AG09309 (cell line): ENCODE data around the gene LRRC26.

ENCODE experiments used
- DNase-seq: peaks from one replicate; pipeline ENCODE4 v3.0.0-alpha.2; 2010; ENCODE audit warnings: low read depth
- H3K4me3 ChIP-seq: 2 replicates; pipeline ENCODE4 v1.5.1; 2011; ENCODE audit warnings: mild to moderate bottlenecking, low read depth, low read length, moderate library complexity; ENCODE audit not compliant: control insufficient read depth
- TF ChIP-seq, protein P1 (sequence below): IDR thresholded peaks from 2 replicates; pipeline ENCODE4 v1.5.1; 2011; ENCODE audit warnings: mild to moderate bottlenecking, low read depth, low read length, inconsistent platforms; ENCODE audit not compliant: insufficient read depth, control insufficient read depth; ENCODE audit errors: missing control alignments

LRRC26 gene

DNA sequence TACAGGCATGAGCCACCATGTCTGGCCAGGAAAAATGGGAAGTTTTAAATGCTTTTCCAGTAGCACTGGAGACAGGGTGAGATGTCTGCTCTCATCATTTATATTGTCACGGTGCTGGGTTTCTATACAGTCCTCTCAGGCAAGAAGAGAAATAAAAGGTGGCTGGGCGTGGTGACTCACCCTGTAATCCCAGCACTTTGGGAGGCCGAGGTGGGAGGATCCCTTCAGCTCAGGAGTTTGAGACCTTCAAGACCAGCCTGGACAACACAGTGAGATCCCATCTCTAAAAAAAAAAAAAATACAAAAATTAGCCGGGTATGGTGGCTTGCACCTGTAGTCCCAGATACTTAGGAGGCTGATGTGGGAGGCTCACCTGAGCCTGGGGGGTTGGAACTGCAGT lies 35.7 kb downstream of the LRRC26 start:
- TF ChIP-seq, protein P1, sequence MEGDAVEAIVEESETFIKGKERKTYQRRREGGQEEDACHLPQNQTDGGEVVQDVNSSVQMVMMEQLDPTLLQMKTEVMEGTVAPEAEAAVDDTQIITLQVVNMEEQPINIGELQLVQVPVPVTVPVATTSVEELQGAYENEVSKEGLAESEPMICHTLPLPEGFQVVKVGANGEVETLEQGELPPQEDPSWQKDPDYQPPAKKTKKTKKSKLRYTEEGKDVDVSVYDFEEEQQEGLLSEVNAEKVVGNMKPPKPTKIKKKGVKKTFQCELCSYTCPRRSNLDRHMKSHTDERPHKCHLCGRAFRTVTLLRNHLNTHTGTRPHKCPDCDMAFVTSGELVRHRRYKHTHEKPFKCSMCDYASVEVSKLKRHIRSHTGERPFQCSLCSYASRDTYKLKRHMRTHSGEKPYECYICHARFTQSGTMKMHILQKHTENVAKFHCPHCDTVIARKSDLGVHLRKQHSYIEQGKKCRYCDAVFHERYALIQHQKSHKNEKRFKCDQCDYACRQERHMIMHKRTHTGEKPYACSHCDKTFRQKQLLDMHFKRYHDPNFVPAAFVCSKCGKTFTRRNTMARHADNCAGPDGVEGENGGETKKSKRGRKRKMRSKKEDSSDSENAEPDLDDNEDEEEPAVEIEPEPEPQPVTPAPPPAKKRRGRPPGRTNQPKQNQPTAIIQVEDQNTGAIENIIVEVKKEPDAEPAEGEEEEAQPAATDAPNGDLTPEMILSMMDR = no peak
- no peak for DNase-seq
- H3K4me3 ChIP-seq = no peak overlapping the region

DNA sequence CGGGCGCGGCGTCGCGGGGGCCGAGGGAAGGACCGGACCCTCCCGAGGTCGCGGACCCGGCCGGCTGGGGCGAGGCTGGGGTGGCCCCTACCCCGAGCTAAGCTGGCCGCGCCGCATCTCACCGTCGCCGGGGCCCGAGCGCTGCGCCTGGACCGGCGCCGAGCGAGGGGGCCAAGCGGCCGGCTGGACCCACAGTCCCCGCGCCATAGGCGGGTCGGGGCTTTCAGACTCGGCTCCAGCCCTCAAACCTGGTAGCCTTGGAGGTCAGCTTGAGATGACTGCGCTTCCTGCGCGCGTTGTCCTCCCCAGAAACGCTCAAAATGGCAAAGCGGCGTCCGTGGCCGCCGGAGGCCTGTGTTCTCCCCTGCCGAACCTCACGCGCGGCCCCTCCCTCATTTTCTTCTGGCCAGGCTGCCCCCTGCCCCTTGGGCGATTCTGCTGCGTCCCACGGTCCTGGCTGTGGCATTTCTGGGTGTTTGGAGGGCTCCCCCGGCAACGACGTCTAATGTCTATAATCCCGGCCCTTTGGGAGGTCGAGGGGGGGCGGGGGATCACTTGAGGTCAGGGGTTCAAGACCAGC lies 39.6 kb downstream of the LRRC26 start:
- no peak for DNase-seq
- TF ChIP-seq, protein P1 = no peak
- peak overlapping the region; percentile 91 for H3K4me3 ChIP-seq

DNA sequence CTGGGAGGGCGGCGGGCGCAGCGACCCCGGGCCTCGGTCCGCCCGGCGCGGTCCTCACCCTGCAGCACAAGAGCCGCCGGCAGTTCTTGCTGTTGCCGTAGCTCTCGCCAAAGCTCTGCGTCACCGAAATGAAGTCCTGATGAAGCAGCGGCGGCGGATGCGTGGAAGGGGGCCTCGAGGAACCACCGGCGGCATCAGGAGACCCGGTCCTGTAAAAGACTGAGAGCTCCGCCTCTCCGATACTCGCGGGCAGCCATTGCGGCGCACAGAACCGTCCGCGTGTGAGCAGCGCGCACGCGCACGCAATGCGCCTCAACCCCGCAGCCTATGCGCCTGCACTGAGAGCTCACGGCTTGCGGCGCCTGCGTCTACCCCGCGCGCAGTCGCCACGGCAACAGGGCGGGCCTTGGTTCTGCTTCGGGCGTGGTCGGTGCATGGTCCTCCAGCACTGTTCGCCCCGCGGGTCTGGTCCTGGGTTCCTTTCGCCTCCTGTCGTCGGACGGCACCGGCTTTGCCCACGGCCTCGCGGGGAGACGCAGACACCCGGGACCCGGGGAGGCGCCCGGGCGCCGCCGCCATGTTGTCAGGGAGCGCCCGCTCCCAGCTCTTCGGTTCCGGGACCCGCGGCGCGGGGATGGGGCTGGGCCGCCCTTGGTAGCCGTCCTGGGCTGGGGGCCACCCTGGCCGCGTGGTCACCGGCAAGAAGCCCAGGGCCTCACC lies 40.2 kb downstream of the LRRC26 start:
- peak; percentile 64 for DNase-seq
- peak overlapping the region; percentile 91 for H3K4me3 ChIP-seq
- TF ChIP-seq, protein P1 = no peak

DNA sequence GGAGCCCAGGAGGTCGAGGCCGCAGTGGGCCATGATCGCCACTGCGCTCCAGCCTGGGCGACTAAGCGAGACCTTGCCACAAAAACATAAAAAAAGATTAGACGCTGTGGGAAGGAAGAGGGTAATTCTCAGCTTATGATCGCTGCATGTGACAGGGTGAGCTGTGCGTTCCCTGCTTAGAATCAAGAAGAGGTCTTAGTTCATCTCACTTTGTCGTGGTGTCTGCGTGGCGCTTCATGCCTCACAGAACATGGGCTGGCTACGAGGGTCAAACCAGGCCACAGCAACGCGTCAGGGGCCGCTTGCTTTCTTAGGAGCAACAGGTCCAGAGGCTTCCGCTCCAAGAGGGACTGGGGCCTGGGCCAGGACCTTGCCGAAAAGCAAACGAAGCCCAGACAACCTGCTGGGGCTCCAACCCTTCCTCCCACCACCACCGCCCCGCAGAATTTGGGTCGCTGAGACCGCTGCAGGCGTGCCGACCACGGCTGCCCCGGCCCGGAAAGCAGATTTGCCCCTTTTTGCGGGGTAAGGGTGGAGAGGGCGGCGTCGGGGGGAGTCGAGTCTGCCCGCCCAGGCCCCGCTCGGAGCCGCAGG lies 40.9 kb downstream of the LRRC26 start:
- no peak for DNase-seq
- peak overlapping the region; percentile 91 for H3K4me3 ChIP-seq
- TF ChIP-seq, protein P1 = no peak

DNA sequence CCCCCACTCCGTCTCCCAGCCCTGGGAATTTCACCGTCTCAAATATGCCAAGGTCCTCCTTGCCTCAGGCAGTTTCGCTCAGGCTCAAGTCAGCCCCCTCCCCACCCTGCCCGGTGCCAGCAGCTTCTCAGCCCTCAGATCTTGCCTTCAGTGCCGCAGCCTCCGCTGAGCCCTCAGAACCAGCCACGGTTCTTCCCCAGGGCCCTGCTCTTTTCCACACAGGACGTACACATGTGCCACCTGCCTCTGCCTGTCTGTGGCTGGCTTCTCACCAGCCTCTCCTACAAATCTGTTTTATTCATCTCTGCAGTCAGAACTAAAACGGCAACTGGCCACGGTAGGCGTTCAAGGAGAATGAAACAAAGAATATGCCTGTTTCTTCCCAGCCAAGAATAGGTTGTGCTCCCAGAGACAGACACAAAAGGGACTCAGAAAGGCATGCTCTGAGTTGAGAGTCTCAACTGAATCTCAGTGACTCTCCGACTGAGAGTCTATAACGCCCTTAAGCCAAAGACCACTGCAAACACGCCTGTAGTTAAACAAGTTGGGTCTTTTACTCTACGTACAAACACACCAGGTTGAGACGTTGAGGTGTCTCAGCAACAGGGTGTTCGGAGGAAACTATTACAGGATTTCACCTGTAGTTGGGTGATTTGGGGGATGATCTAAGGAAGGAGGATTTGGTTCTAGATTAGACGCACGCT lies 41.5 kb downstream of the LRRC26 start:
- DNase-seq = no peak
- H3K4me3 ChIP-seq = peak overlapping the region; percentile 91
- TF ChIP-seq, protein P1 = no peak

DNA sequence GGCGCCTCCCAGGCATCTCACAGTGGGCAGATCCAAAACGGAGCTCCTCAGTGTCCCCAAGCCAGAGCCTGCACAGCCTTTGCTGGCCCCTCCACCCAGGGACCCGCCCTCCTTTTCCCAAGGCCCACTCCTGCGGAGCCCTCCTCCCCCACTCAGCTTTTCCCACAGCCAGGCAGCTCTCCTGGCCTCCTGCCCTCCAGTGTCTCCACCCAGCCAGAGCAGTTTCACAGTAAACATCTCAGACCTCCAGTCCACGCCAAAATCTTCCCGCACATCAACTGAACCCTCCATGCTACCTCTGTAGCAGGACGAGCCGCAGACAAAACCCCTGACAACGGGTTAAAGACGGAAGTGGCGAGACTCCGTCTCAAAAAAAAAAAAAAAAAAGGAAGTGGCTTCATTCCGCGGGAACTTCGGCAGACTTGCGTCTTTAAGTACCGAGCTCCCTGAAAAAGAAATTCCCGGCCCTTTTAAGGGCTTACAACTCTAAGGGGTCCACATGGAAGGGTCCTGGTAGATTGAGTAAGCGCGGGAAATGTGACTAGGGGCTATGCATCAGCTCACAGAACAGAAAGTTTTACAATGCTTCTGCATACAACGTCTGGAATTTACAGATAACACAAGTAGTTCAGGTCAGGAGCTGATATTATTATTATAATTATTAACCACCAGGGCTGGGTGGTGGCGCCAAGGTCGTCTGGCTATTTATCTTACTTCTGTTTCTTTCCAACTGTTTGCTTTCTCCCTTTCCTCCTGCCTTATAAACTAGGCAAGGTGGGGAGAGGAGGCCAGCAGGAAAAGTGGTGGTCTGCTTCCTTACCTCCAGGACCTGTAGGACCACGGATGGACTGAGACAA lies 42.3 kb downstream of the LRRC26 start:
- TF ChIP-seq, protein P1 = no peak
- no peak for DNase-seq
- peak overlapping the region; percentile 19 for H3K4me3 ChIP-seq
